Measurements from ENCODE around the gene ANG.
A peak's percentile ranks its signal among the peaks of the same experiment; 100 is the strongest.

The ANG gene

DNA sequence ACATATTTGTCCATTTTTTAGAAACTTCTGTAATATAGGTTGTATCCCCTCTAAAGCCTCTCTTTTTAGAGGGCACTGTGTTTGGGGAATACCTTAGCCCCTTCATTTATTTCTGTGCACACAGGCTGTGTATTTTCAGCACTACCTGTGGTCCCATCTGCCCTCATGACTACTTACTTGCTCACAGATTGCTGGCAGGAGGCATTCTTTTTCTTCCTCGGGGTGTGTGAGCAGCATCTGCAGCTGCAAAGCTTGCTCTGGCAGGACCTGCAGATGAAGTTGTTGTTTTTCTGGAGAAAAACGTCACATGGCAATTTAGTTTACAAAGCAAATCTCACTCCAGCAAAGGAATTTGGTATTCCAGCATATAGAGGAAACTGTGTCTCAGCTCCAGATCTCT, 24.3 kb downstream of the ANG start:
- DNase-seq (ENCODE audit: low read depth in 1 of 2, low spot score in 1 of 2) = no peak

DNA sequence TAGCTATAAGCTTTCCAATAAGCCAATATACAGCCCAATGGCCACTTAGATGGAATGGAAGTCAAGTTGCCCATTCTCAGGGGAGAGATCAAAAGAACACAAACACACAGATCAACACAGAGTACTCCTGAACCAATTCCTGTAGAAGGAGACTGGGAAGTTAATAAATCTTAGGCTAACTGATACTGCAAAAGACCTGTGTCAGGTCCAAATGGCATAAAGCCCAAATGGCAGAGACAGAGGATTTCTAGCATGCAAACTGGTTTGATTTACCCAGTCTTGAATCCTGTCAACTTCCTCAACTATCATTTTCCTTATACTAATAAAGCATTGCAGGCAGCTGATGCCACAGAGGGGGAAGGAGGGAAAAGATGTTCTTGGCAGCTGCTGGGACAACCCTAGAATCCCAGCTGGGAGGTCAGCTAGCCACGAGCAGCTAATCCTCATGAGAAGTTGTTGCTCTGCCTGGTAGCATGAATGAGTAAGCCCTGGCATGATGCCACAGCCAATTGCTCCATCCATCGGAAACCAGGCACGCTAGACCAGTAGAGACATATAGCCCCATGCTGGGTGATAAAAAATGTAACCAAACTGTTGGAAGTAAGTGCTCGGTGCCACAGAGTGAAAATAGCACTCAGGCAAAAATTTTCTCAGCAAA, 26.2 kb downstream of the ANG start:
- H3K27me3 ChIP-seq (ENCODE audit: insufficient read depth, poor library complexity, severe bottlenecking) = no peaks in the 10 kb centered on the region
- no peak overlapping the region for H3K4me3 ChIP-seq (replicated peaks; ENCODE audit: insufficient read depth, low read length)
- DNase-seq (ENCODE audit: low read depth in 1 of 2, low spot score in 1 of 2) = peak; percentile 90 to 97
- peak overlapping the region; percentile 96 for H3K27ac ChIP-seq (replicated peaks)
- TF ChIP-seq, protein P1, sequence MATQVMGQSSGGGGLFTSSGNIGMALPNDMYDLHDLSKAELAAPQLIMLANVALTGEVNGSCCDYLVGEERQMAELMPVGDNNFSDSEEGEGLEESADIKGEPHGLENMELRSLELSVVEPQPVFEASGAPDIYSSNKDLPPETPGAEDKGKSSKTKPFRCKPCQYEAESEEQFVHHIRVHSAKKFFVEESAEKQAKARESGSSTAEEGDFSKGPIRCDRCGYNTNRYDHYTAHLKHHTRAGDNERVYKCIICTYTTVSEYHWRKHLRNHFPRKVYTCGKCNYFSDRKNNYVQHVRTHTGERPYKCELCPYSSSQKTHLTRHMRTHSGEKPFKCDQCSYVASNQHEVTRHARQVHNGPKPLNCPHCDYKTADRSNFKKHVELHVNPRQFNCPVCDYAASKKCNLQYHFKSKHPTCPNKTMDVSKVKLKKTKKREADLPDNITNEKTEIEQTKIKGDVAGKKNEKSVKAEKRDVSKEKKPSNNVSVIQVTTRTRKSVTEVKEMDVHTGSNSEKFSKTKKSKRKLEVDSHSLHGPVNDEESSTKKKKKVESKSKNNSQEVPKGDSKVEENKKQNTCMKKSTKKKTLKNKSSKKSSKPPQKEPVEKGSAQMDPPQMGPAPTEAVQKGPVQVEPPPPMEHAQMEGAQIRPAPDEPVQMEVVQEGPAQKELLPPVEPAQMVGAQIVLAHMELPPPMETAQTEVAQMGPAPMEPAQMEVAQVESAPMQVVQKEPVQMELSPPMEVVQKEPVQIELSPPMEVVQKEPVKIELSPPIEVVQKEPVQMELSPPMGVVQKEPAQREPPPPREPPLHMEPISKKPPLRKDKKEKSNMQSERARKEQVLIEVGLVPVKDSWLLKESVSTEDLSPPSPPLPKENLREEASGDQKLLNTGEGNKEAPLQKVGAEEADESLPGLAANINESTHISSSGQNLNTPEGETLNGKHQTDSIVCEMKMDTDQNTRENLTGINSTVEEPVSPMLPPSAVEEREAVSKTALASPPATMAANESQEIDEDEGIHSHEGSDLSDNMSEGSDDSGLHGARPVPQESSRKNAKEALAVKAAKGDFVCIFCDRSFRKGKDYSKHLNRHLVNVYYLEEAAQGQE (IDR thresholded peaks at IDR 0.05; ENCODE audit: insufficient replicate concordance, low read depth) = no peak
- peak; percentile 91 for TF ChIP-seq POLR2AphosphoS5 (IDR thresholded peaks at IDR 0.05; ENCODE audit: low read depth)

More for the DNA sequence above, 24.3 kb downstream of the ANG start:
- TF ChIP-seq SPI1 (IDR thresholded peaks at IDR 0.05; ENCODE audit: borderline replicate concordance, low read depth) = no peak
- no peak for TF ChIP-seq GABPA (IDR thresholded peaks at IDR 0.05; ENCODE audit: low read depth)
- no peak for TF ChIP-seq POLR2AphosphoS5 (IDR thresholded peaks at IDR 0.05; ENCODE audit: low read depth)
- TF ChIP-seq, protein P2, sequence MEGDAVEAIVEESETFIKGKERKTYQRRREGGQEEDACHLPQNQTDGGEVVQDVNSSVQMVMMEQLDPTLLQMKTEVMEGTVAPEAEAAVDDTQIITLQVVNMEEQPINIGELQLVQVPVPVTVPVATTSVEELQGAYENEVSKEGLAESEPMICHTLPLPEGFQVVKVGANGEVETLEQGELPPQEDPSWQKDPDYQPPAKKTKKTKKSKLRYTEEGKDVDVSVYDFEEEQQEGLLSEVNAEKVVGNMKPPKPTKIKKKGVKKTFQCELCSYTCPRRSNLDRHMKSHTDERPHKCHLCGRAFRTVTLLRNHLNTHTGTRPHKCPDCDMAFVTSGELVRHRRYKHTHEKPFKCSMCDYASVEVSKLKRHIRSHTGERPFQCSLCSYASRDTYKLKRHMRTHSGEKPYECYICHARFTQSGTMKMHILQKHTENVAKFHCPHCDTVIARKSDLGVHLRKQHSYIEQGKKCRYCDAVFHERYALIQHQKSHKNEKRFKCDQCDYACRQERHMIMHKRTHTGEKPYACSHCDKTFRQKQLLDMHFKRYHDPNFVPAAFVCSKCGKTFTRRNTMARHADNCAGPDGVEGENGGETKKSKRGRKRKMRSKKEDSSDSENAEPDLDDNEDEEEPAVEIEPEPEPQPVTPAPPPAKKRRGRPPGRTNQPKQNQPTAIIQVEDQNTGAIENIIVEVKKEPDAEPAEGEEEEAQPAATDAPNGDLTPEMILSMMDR (IDR thresholded peaks at IDR 0.05; ENCODE audit: insufficient read depth, low read length) = no peak
- TF ChIP-seq, protein P1 (IDR thresholded peaks at IDR 0.05; ENCODE audit: insufficient replicate concordance, low read depth) = no peak
- Histone ChIP-seq H3K27ac (replicated peaks) (no peak overlapping the region), H3K27me3 (ENCODE audit: insufficient read depth, poor library complexity, severe bottlenecking) (no peaks in the 10 kb centered on the region), H3K4me3 (replicated peaks; ENCODE audit: insufficient read depth, low read length) (no peak overlapping the region)

DNA sequence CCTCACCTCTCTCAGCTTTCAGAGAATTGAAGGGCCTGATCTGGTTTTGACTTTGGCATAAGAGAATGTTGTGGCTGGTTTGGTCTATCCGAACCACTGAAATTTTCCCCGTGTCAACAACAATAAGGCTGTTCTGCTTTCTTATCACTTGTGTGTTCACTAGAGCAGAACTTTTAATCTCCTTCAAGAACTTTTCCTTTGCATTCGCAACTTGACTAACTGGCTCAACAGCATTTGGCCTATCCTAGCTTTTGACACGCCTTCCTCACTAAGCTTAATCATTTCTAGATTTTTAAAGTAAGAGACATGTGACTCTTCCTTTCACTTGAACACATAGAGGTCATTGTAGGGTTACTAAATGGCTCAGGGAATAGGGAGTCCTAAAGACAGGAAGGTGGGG, 31.2 kb downstream of the ANG start:
- H3K4me3 ChIP-seq (replicated peaks; ENCODE audit: insufficient read depth, low read length) = no peak overlapping the region

More for the DNA sequence above, 31.2 kb downstream of the ANG start:
- no peaks in the 10 kb centered on the region for H3K27me3 ChIP-seq (ENCODE audit: insufficient read depth, poor library complexity, severe bottlenecking)
- no peak overlapping the region for H3K27ac ChIP-seq (replicated peaks)
- TF ChIP-seq SPI1 (IDR thresholded peaks at IDR 0.05; ENCODE audit: borderline replicate concordance, low read depth) (no peak), GABPA (IDR thresholded peaks at IDR 0.05; ENCODE audit: low read depth) (no peak), POLR2AphosphoS5 (IDR thresholded peaks at IDR 0.05; ENCODE audit: low read depth) (no peak)
- TF ChIP-seq, protein P2 (IDR thresholded peaks at IDR 0.05; ENCODE audit: insufficient read depth, low read length) = no peak
- TF ChIP-seq, protein P1 (IDR thresholded peaks at IDR 0.05; ENCODE audit: insufficient replicate concordance, low read depth) = no peak
- no peak for DNase-seq (ENCODE audit: low read depth in 1 of 2, low spot score in 1 of 2)
